HG02884 (cell line): ENCODE data around the gene ITGA3.

ENCODE experiments used
- ATAC-seq: cut with Tn5 transposase; IDR thresholded peaks from one replicate; pipeline ENCODE4 v1.9.1; 2021; ENCODE audit warnings: mild to moderate bottlenecking, moderate library complexity; ENCODE audit not compliant: unreplicated experiment

The ITGA3 gene

GRCh38 chr17:50066995-50067394 is 11.1 kb downstream of the ITGA3 start:
- ATAC-seq, result no peak

GRCh38 chr17:50067996-50068395 is 12.1 kb downstream of the ITGA3 start:
- ATAC-seq, result no peak

- ATAC-seq, result no peak
Observed at GRCh38 chr17:50070908-50071680, 15.2 kb downstream of the ITGA3 start.

- ATAC-seq, result no peak
Observed at GRCh38 chr17:50071692-50072091, 15.8 kb downstream of the ITGA3 start.

GRCh38 chr17:50072130-50072529 is 16.2 kb downstream of the ITGA3 start:
- ATAC-seq, result no peak

GRCh38 chr17:50072925-50073324 is 17.0 kb downstream of the ITGA3 start:
- ATAC-seq, result no peak

- ATAC-seq, result no peak
Observed at GRCh38 chr17:50074227-50074626, 18.3 kb downstream of the ITGA3 start.

- ATAC-seq, result no peak
Observed at GRCh38 chr17:50075446-50076032, 19.6 kb downstream of the ITGA3 start.

GRCh38 chr17:50076221-50076590 is 20.3 kb downstream of the ITGA3 start:
- ATAC-seq, result no peak

GRCh38 chr17:50076591-50077235 is 20.8 kb downstream of the ITGA3 start:
- no peak for ATAC-seq

- ATAC-seq, result no peak
Observed at GRCh38 chr17:50078430-50078829, 22.5 kb downstream of the ITGA3 start.

GRCh38 chr17:50079334-50080095 is 23.6 kb downstream of the ITGA3 start:
- no peak for ATAC-seq

GRCh38 chr17:50080096-50080480 is 24.2 kb downstream of the ITGA3 start:
- no peak for ATAC-seq

- ATAC-seq, result no peak
Observed at GRCh38 chr17:50080827-50081226, 24.9 kb downstream of the ITGA3 start.

- no peak for ATAC-seq
Observed at GRCh38 chr17:50081757-50082156, 25.8 kb downstream of the ITGA3 start.

GRCh38 chr17:50087246-50087911 is 31.5 kb downstream of the ITGA3 start:
- no peak for ATAC-seq

GRCh38 chr17:50087912-50088405 is 32.0 kb downstream of the ITGA3 start:
- ATAC-seq, result no peak

- ATAC-seq, result no peak
Observed at GRCh38 chr17:50088952-50089825, 33.3 kb downstream of the ITGA3 start.

GRCh38 chr17:50090071-50090470 is 34.2 kb downstream of the ITGA3 start:
- ATAC-seq, result no peak
